ENCODE data around the gene LAG3.

- no peak for TF ChIP-seq CTCF (conservative IDR thresholded peaks at IDR 0.05)
- no peak for TF ChIP-seq ZFX (IDR thresholded peaks at IDR 0.05)
Observed at GRCh38 chr12:6771509-6772330, 600 bp upstream of the LAG3 start.
